Measurements from ENCODE around the gene SEC14L5.

SEC14L5 gene

DNA sequence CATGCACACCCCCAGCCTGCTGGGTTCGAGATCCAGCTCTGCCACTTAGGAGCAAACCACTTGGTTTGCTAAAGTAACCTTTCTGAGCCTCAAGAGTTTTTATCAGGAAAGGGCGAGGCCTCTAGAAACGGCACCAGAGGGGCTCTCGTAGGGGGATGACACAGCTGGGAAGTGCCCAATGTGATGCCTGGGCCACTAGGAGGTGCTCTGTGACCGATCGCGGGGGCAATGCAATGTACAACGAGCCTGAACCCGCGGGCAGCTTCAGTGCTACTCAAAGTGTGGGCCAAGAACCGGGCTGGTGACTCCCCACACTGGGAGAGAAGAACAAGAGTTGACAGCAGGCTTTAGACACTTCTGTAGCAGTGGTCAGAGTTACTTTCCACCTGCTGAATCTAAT lies 98.2 kb downstream of the SEC14L5 start:
- peaks cover 17% of the 10 kb centered on the region for H3K4me1 ChIP-seq (ENCODE audit: control insufficient read depth, low read depth, low read length)
- H3K4me3 ChIP-seq (ENCODE audit: low read length), result no peak overlapping the region
- no peak overlapping the region for H3K9ac ChIP-seq (ENCODE audit: low read length)
- H3K9me3 ChIP-seq (ENCODE audit: control insufficient read depth, low read depth, low read length), result no peaks in the 10 kb centered on the region
- no peaks in the 10 kb centered on the region for H3K27me3 ChIP-seq (ENCODE audit: control insufficient read depth, insufficient read depth, low read length)
- no peaks in the 10 kb centered on the region for H3K36me3 ChIP-seq (ENCODE audit: control insufficient read depth, low read depth, low read length)
- H3K27ac ChIP-seq (ENCODE audit: low read length), result no peak overlapping the region

DNA sequence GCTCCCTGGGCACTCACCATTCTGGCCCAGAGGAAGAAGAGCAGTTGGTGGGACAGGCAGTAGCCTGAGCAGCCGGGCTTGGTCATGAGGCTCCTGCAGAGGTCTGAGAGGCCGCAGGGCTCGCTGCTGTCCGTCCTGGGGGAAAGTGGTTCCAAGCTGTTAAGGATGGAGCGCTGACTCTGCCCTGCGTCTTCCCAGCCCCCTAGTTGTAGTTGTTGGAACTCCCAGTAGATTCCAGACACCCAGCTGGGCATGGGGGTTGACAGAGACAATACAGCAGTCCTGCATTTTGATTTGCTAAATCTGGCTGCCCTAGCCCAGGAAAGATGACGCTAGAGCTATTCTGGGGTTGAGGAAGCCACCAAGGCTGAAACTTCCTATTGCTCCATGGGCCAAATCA lies 100.3 kb downstream of the SEC14L5 start:
- Histone ChIP-seq H3K9me3 (ENCODE audit: control insufficient read depth, low read depth, low read length) (no peaks in the 10 kb centered on the region), H3K9ac (ENCODE audit: low read length) (no peak overlapping the region), H3K4me3 (ENCODE audit: low read length) (no peak overlapping the region), H3K27ac (ENCODE audit: low read length) (no peak overlapping the region), H3K4me1 (ENCODE audit: control insufficient read depth, low read depth, low read length) (peaks cover 17% of the 10 kb centered on the region), H3K36me3 (ENCODE audit: control insufficient read depth, low read depth, low read length) (no peaks in the 10 kb centered on the region), H3K27me3 (ENCODE audit: control insufficient read depth, insufficient read depth, low read length) (no peaks in the 10 kb centered on the region)

DNA sequence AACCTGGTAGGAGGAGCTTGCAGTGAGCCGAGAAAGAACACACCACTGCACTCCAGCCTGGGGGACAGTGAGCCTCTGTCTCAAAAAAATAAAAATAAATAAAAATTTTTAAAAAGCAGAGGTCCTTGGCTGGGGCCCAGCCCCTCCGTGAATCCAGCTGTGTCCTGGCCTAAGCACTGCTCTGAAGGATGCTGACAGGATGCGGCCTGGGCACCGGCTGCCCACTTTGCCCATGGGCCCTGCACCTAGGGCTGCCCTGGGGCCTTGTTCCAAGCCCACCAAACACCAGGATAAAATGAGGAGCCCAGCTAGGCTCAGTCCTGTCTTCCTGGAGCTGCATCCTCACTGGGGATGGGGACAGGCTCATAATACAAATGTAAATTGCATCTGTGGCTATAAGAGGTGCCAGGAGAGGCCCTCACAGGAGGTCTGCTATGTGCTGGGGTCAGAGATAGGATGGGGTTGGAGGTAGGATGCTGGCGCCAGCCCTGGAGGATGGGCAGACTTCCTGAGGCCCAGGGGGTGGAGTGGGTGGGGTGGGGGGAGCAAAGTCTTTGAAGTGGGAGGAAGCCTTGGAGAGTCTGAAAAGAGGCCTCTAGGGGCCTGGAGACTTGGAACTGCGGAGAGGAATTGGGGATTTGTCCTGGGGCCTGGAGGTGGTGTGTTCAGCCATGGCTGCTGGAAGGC lies 101.4 kb downstream of the SEC14L5 start:
- H3K4me1 ChIP-seq (ENCODE audit: control insufficient read depth, low read depth, low read length), result peaks cover 17% of the 10 kb centered on the region
- H3K4me3 ChIP-seq (ENCODE audit: low read length), result no peak overlapping the region
- no peaks in the 10 kb centered on the region for H3K9me3 ChIP-seq (ENCODE audit: control insufficient read depth, low read depth, low read length)
- H3K36me3 ChIP-seq (ENCODE audit: control insufficient read depth, low read depth, low read length), result no peaks in the 10 kb centered on the region
- peak overlapping the region; percentile 13 for H3K9ac ChIP-seq (ENCODE audit: low read length)
- H3K27ac ChIP-seq (ENCODE audit: low read length), result peak overlapping the region; percentile 62
- no peaks in the 10 kb centered on the region for H3K27me3 ChIP-seq (ENCODE audit: control insufficient read depth, insufficient read depth, low read length)

DNA sequence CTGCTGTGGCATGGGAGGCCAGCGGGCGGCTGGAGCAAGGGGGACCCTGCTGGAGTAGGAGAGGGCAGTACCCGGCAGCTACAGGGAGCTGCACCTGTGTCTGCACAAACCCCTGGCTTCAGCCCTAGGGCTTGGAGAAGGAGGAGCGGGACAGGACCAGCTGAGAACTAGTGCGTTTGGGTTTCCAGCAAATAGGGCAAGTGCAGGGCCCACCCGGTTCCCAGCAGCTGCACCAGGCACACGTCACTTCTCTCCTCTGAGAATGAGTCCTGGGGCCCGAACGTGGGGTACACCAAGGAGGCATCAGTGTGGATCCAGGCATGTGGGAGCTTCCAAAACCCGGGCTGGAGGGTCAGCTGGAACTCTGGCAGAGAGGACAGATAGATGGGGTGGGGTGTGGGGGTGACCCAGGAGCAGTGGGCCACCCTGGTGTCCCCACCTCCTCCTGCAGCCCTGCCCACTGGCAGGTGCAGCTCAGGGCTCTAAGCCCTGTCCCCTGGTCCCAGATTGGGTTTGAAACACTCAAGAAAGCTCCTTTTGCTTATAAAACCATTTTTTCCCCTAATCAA lies 102.0 kb downstream of the SEC14L5 start:
- Histone ChIP-seq H3K9me3 (ENCODE audit: control insufficient read depth, low read depth, low read length) (no peaks in the 10 kb centered on the region), H3K4me3 (ENCODE audit: low read length) (no peak overlapping the region), H3K9ac (ENCODE audit: low read length) (peak overlapping the region; percentile 13), H3K27me3 (ENCODE audit: control insufficient read depth, insufficient read depth, low read length) (no peaks in the 10 kb centered on the region), H3K4me1 (ENCODE audit: control insufficient read depth, low read depth, low read length) (peaks cover 17% of the 10 kb centered on the region), H3K36me3 (ENCODE audit: control insufficient read depth, low read depth, low read length) (no peaks in the 10 kb centered on the region), H3K27ac (ENCODE audit: low read length) (no peak overlapping the region)

DNA sequence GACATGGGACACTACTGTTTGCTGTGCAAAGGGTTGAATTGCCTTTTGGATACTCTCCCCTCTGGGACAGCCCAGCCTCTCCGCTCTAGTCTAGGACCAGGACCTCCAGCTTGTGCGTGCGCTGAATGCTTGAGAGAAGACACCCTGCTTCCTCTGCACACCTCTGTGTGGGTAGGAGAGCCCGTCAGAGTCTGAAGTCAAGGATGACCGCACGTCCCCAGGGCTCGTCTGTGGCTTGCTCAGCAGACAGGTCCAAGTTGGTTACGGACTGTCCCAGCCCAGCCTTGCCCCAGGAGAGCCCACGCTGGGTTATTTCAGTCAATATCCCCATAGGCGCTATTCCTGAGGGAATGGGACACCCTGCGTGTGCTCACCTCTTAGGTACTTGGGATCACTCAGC lies 103.9 kb downstream of the SEC14L5 start:
- no peak overlapping the region for H3K4me3 ChIP-seq (ENCODE audit: low read length)
- no peak overlapping the region for H3K27ac ChIP-seq (ENCODE audit: low read length)
- no peaks in the 10 kb centered on the region for H3K27me3 ChIP-seq (ENCODE audit: control insufficient read depth, insufficient read depth, low read length)
- no peaks in the 10 kb centered on the region for H3K9me3 ChIP-seq (ENCODE audit: control insufficient read depth, low read depth, low read length)
- peaks cover 14% of the 10 kb centered on the region for H3K4me1 ChIP-seq (ENCODE audit: control insufficient read depth, low read depth, low read length)
- H3K36me3 ChIP-seq (ENCODE audit: control insufficient read depth, low read depth, low read length), result no peaks in the 10 kb centered on the region
- H3K9ac ChIP-seq (ENCODE audit: low read length), result no peak overlapping the region

DNA sequence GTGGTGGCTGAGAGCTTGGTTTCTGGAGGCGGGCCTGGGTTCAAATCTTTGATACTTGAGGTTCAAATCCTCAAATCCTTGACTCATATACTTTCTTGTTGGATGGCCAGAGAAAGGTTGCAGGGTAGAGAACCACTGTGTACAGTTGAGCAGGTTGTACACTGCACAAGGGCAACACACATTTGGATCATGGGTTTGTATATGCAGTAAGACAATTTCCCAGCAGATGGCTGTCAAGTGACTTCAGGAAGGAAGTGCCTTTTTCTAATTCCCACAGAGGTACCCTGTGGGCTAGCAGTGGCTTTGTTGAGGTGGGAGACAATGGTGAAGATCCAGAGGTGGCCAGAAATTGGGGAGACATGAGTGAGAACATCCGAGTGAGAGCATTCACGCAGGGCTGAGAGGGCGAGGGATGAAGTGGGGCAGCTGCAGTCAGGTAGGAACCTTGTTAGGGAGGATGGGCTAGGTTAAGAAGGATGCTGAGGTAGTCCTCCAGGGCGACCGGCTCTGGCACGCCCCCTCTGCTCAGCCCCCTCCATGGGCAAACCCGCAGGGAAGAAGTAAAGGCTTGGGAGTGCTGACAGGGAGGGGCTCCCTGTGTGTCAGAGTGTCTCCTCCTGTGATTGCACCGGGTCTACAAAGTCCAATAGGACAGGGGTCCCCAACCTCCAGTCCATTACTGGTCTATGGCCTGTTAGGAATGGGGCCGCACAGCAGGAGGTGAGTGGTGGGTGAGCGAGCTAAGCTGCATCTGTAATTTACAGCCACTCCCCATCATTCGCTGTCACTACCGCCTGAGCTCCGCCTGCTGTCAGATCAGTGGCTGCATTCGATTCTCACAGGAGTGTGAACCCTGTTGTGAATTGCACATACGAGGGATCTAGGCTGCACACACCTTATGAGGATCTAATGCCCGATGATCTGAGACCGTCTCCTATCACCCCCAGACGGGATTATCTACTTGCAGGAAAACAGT lies 104.9 kb downstream of the SEC14L5 start:
- H3K9ac ChIP-seq (ENCODE audit: low read length), result no peak overlapping the region
- H3K27me3 ChIP-seq (ENCODE audit: control insufficient read depth, insufficient read depth, low read length), result no peaks in the 10 kb centered on the region
- H3K36me3 ChIP-seq (ENCODE audit: control insufficient read depth, low read depth, low read length), result no peaks in the 10 kb centered on the region
- H3K4me3 ChIP-seq (ENCODE audit: low read length), result no peak overlapping the region
- H3K9me3 ChIP-seq (ENCODE audit: control insufficient read depth, low read depth, low read length), result no peaks in the 10 kb centered on the region
- peaks cover 14% of the 10 kb centered on the region for H3K4me1 ChIP-seq (ENCODE audit: control insufficient read depth, low read depth, low read length)
- no peak overlapping the region for H3K27ac ChIP-seq (ENCODE audit: low read length)

DNA sequence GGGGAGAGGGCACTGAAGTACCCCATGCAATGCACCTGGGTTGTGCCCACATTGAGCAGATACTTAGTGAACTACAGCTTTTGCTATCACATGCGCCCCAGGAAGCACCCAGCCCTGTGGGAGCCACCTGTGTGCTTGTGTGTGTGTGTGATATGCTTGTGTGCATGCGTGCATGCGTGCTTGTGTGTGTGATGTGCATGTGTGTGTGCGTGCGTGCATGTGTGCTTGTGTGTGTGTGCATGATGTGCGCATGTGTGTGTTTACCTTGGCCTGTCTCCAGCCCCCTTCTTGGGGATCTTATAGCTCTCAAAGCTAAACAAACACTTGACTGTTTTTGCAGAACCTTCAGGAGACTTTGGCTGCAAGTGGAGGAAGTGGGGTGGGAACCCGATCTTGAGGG lies 106.8 kb downstream of the SEC14L5 start:
- Histone ChIP-seq H3K4me3 (ENCODE audit: low read length) (no peak overlapping the region), H3K27ac (ENCODE audit: low read length) (no peak overlapping the region), H3K9ac (ENCODE audit: low read length) (no peak overlapping the region), H3K4me1 (ENCODE audit: control insufficient read depth, low read depth, low read length) (peaks cover 5% of the 10 kb centered on the region), H3K9me3 (ENCODE audit: control insufficient read depth, low read depth, low read length) (no peaks in the 10 kb centered on the region), H3K27me3 (ENCODE audit: control insufficient read depth, insufficient read depth, low read length) (no peaks in the 10 kb centered on the region), H3K36me3 (ENCODE audit: control insufficient read depth, low read depth, low read length) (no peaks in the 10 kb centered on the region)

DNA sequence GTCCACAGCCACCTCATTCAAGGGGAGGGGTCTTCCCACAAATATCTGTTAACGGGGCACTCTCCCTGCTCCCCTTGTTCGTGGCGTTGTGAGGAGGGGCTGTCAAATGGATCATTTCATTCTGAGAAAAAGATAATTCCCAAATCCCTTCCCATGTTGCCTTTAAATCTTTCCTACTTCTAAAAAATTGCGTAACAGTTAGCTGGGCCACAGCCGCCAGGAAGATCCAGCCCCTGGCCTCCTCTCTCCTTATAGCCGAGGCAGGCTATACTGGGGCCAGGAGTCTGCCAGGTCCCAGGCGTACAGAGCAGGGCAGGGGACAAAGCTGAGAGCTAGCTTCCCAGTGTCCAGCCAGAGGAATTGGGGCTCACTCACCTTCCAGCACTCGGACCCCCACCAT lies 107.2 kb downstream of the SEC14L5 start:
- no peaks in the 10 kb centered on the region for H3K27me3 ChIP-seq (ENCODE audit: control insufficient read depth, insufficient read depth, low read length)

DNA sequence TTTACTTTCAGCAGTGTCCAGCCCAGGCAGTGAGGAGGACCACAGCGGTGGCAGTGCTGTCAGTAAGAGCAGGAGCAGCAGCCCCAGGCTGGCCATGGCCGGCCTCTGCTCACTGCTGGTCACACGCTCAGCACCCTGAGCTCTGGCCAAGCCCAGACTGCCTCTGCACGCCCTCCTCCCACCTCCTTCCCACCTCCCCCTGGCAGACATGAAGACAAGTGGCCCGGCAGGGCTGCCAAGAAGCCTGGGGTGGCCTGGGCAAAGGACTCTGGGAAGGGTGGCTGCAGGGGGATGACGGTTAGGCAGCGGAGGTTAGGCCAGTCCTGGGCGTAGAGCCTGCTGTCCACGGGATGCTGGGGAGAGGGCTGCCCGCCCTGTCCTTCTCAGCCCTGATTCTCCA lies 107.7 kb downstream of the SEC14L5 start, which contains the start of gene C16orf89:
Gene C16orf89, minus strand, starts transcription at position 144 of the 400 bp plus-strand sequence. Its CDS starts 48 bp downstream, at position 96.
- Histone ChIP-seq H3K4me3 (ENCODE audit: low read length) (no peak within 1 kb of the TSS), H3K9me3 (ENCODE audit: control insufficient read depth, low read depth, low read length) (no peaks in the 10 kb centered on the region), H3K4me1 (ENCODE audit: control insufficient read depth, low read depth, low read length) (no peaks in the 10 kb centered on the region), H3K9ac (ENCODE audit: low read length) (no peak within 1 kb of the TSS), H3K36me3 (ENCODE audit: control insufficient read depth, low read depth, low read length) (no peaks in the 10 kb centered on the region), H3K27me3 (ENCODE audit: control insufficient read depth, insufficient read depth, low read length) (no peaks in the 10 kb centered on the region), H3K27ac (ENCODE audit: low read length) (no peak within 1 kb of the TSS)

More for the DNA sequence above, 107.2 kb downstream of the SEC14L5 start:
- Histone ChIP-seq H3K9me3 (ENCODE audit: control insufficient read depth, low read depth, low read length) (no peaks in the 10 kb centered on the region), H3K9ac (ENCODE audit: low read length) (no peak overlapping the region), H3K36me3 (ENCODE audit: control insufficient read depth, low read depth, low read length) (no peaks in the 10 kb centered on the region), H3K4me1 (ENCODE audit: control insufficient read depth, low read depth, low read length) (peaks cover 1% of the 10 kb centered on the region), H3K27ac (ENCODE audit: low read length) (no peak overlapping the region), H3K4me3 (ENCODE audit: low read length) (no peak overlapping the region)

DNA sequence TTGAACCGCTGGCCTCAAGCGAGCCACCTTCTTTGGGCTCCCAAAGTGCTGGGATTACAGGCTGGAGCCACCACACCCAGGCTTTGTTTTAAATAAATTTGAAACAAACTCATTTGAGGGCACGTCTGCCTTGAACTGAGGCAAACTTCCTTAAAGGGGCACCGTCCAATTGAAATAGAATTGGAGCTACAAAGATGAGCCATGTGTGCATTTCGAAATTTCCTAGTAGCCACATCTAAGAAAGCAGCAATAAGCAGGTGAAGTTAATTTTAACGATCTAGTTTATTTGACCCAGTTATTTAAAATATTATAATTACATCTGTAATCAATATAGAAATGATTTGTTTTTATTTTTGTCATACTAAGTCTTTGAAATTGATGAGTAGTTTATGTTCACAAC lies 108.4 kb downstream of the SEC14L5 start:
- H3K4me3 ChIP-seq (ENCODE audit: low read length), result no peak overlapping the region
- no peak overlapping the region for H3K27ac ChIP-seq (ENCODE audit: low read length)
- no peaks in the 10 kb centered on the region for H3K9me3 ChIP-seq (ENCODE audit: control insufficient read depth, low read depth, low read length)
- no peaks in the 10 kb centered on the region for H3K4me1 ChIP-seq (ENCODE audit: control insufficient read depth, low read depth, low read length)
- H3K9ac ChIP-seq (ENCODE audit: low read length), result no peak overlapping the region
- no peaks in the 10 kb centered on the region for H3K27me3 ChIP-seq (ENCODE audit: control insufficient read depth, insufficient read depth, low read length)
- no peaks in the 10 kb centered on the region for H3K36me3 ChIP-seq (ENCODE audit: control insufficient read depth, low read depth, low read length)
